OCI-LY7 (cell line): ENCODE data around the gene MON1A.

Source experiments
- EZH2phosphoT487 ChIP-seq: fragments of 200-600 bp; sonication (generic); IDR thresholded peaks from 2 replicates; pipeline ENCODE4 v1.6.1; 2018; ENCODE audit warnings: low read depth, borderline replicate concordance, mild to moderate bottlenecking, mixed run types, antibody characterized with exemption, low read length, moderate library complexity, mixed read lengths
- TF ChIP-seq, protein P1 (sequence below): fragments of 200-600 bp; sonication (generic); conservative IDR thresholded peaks from 2 replicates; pipeline ENCODE4 v1.5.1; 2014; ENCODE audit warnings: mild to moderate bottlenecking, antibody characterized with exemption, low read length, moderate library complexity, mixed read lengths

DNA sequence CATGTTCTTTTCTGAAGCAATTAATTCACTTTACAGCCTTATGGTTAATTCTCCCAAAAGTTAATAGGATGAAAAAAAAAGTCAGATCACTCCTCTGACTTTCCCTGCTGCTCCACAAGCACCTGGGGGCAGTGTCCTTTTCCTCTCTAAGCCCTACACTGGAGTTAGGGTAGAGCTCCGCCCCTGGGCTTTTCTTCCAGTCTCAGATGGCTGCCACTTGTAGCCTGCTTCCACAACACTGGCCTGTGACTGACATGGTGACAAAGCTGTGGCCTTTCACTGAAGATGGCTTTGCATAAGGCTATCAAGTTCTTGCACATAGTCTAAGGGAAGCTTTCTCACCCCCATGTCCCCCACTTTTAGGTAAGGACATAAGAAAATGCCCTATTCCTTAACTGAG lies 1.3 kb upstream of the MON1A start:
- TF ChIP-seq, protein P1, sequence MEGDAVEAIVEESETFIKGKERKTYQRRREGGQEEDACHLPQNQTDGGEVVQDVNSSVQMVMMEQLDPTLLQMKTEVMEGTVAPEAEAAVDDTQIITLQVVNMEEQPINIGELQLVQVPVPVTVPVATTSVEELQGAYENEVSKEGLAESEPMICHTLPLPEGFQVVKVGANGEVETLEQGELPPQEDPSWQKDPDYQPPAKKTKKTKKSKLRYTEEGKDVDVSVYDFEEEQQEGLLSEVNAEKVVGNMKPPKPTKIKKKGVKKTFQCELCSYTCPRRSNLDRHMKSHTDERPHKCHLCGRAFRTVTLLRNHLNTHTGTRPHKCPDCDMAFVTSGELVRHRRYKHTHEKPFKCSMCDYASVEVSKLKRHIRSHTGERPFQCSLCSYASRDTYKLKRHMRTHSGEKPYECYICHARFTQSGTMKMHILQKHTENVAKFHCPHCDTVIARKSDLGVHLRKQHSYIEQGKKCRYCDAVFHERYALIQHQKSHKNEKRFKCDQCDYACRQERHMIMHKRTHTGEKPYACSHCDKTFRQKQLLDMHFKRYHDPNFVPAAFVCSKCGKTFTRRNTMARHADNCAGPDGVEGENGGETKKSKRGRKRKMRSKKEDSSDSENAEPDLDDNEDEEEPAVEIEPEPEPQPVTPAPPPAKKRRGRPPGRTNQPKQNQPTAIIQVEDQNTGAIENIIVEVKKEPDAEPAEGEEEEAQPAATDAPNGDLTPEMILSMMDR: peak; percentile 62
- no peak for TF ChIP-seq EZH2phosphoT487
